22Rv1 (cell line): ENCODE data around the gene RARA.

ENCODE experiments used
- ZFX ChIP-seq: fragments of 450-650 bp; IDR thresholded peaks from 2 replicates; pipeline ENCODE4 v1.6.1; 2017; ENCODE audit warnings: antibody characterized with exemption, borderline replicate concordance
- TF ChIP-seq, protein P1 (sequence below): fragments of 450-650 bp; IDR thresholded peaks from 2 replicates; pipeline ENCODE4 v1.5.1; 2017; ENCODE audit warnings: mild to moderate bottlenecking

- TF ChIP-seq, protein P1, sequence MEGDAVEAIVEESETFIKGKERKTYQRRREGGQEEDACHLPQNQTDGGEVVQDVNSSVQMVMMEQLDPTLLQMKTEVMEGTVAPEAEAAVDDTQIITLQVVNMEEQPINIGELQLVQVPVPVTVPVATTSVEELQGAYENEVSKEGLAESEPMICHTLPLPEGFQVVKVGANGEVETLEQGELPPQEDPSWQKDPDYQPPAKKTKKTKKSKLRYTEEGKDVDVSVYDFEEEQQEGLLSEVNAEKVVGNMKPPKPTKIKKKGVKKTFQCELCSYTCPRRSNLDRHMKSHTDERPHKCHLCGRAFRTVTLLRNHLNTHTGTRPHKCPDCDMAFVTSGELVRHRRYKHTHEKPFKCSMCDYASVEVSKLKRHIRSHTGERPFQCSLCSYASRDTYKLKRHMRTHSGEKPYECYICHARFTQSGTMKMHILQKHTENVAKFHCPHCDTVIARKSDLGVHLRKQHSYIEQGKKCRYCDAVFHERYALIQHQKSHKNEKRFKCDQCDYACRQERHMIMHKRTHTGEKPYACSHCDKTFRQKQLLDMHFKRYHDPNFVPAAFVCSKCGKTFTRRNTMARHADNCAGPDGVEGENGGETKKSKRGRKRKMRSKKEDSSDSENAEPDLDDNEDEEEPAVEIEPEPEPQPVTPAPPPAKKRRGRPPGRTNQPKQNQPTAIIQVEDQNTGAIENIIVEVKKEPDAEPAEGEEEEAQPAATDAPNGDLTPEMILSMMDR, result no peak
- no peak for TF ChIP-seq ZFX
Measured at GRCh38 chr17:40307001-40307730, 1.8 kb upstream of the RARA start.
